ENCODE measurements around the gene GNAZ.

Gene GNAZ

GRCh38 chr22:23140385-23140784 is 70.1 kb downstream of the GNAZ start:
- no peak for DNase-seq

GRCh38 chr22:23142546-23143105 is 72.3 kb downstream of the GNAZ start:
- DNase-seq: no peak

GRCh38 chr22:23143119-23143518 is 72.8 kb downstream of the GNAZ start:
- no peak for DNase-seq

DNA sequence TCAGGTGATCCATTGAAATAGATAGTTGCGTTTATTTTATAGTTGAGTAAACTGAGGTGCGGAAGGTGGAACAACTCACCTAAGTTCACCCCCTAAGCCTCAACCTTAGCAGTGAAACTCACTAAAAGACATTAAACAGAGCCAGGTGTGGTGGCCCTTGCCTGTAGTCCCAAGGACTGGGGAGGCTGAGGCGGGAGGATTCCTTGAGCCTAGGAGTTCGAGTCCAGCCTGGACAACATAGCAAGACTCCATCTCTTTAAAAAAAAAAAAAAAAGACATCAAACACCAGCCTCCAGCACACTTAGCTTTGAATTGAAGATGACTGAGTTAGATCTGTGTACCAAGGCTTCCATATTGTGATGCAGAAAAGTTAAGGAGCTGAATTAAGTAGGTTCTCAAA is 74.1 kb downstream of the GNAZ start:
- no peak for DNase-seq

DNA sequence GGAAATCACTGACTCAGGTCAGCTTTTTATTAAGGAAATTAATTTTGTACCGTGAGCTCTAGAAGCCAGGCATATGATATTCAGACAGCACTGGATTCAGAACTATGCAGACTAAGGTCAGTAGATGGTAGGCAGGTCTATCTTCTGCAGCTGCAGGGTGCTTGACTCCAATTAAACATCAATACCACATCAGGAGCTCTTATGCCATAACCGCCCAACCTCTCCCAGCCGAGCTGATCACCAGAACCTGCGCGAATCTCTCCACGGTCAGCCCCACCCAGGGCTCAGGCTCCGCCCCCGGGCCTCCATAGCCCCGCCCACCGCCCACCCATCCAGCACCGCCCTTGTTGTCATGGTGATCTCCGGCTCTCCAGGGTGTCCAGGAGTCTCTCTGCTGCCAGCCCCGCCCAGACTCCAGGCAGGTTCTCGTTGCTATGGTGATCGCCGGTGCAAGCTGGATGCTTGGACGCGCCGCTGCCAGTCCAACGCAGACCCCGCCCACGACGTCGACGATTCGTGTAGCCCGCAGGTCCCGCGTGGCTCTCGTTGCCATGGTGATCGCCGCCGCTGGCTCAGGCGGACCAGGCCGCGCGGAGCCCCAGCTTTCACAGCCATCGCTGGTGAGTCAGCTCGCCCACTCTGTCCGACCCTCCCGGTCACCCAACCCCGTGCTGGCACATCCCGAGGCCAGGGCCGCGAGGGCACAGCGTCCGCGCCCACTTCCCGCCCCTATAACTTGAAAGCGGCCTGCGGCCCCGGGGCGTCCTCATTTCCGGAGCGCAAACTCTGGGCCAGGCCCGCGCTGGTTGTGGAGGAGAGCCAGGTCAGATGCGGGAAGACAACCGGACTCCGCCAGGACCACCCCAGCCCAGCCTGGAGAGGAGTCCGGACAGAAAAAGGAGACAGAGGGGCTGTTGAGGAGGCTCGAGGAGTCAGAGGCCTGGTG is 74.9 kb downstream of the GNAZ start, which contains the start of gene RAB36:
Gene RAB36, plus strand, starts transcription at position 546 of the 946 bp plus-strand sequence. CDS start 1,140 bp downstream, outside the sequence.
- DNase-seq: peak; percentile 69

- no peak for DNase-seq
These were observed 75.7 kb downstream of the GNAZ start for GRCh38 chr22:23145878-23146470.

DNA sequence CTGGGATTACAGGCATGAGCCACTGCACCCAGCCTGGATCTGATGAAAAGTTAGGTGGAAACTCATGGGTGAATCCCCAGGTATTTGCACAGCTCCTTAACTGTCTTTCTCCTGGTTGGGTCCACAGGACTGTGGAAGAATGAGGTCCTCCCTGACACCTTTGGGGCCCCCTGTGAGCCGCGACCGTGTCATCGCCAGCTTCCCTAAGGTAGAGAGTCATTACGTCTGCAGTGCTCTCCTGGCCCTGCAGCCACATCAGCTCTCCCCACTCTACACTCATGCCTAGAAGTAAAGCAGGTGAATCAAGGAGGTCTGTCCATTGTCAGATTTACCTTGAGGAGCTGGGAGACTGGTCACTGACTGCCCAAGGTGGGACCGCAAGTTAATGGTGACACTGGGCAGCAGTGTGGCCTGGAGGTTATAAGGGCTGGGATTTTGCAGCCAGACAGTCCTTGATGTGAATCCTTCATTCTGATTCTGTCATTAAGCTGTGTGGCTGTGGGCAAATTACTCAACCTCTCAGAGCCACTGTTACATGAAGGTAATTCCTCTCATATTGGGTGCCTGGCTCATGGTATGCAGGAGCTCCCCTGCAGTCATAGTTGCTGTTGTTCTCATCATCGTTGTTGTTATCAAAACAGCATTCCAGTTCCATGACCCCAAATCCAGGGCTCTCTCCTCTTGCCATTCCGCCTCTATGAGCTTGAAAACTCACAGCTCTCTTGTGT is 76.3 kb downstream of the GNAZ start:
- DNase-seq: no peak

DNA sequence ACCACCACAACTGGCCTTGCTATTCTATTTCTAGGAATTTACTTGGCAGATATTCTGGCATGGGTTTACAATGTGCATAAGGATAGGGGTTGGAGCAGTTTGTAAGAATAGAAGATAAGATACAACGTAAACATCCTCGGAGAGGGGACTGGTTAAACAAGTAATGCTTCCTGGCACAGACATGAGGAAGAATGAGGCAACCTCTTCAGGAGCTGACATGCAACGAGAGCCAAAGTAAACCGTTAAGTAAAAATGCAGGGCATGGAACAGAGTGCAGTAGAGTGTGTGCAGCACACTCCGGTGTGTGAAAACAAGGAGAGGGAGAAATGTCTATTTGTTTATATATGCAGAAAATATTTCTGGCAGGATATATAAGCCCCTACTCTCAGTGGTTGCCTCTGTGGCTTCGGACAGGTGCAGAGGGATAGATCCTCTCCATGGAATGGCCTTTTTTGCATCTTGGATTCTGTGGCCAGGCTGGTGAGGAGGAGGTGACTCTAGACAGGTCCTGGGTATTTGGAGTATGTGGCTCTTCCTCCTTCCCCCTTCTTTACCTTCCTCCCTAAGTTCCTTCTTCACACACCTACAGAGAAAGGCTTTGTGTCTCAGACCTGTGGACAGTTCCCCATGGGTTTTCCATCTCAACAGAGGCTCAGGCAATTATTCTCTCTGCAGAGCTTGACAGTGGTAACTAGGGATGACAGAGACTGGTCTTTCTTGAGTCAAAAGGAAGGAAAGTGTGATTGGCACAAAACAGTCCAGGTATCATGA is 77.5 kb downstream of the GNAZ start:
- DNase-seq: no peak

GRCh38 chr22:23149743-23150238 is 79.5 kb downstream of the GNAZ start:
- no peak for DNase-seq

- no peak for DNase-seq
These were observed 80.4 kb downstream of the GNAZ start for GRCh38 chr22:23150762-23151161.

- no peak for DNase-seq
These were observed 81.5 kb downstream of the GNAZ start for GRCh38 chr22:23151827-23152226.

GRCh38 chr22:23152238-23153114 is 82.2 kb downstream of the GNAZ start:
- DNase-seq: no peak

DNA sequence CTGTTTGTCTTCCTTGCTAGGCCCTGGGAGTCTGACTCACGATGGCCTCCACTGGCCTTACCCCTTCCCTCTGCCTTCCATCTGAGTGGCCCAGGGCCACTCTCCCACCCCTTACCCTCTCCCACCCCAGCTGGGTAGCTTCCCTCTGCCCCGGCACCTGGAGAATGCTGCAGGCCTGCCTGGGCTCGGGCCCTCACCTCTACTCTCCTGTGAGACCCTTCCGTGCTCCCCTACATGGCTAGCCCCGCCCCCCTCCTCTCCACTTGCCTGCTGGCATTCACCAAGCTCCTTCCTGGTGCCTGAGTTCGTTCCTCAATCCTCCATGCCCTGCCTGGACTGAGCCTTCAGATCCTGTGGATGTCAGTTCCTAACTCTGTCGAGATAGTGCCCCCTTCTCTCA is 83.7 kb downstream of the GNAZ start:
- no peak for DNase-seq

GRCh38 chr22:23154461-23154860 is 84.1 kb downstream of the GNAZ start:
- DNase-seq: no peak

- no peak for DNase-seq
These were observed 84.8 kb downstream of the GNAZ start for GRCh38 chr22:23155143-23155542.

- DNase-seq: no peak
These were observed 85.5 kb downstream of the GNAZ start for GRCh38 chr22:23155831-23156230.

GRCh38 chr22:23156286-23156685 is 86.0 kb downstream of the GNAZ start:
- DNase-seq: no peak

GRCh38 chr22:23157560-23158515 is 87.5 kb downstream of the GNAZ start:
- DNase-seq: no peak

DNA sequence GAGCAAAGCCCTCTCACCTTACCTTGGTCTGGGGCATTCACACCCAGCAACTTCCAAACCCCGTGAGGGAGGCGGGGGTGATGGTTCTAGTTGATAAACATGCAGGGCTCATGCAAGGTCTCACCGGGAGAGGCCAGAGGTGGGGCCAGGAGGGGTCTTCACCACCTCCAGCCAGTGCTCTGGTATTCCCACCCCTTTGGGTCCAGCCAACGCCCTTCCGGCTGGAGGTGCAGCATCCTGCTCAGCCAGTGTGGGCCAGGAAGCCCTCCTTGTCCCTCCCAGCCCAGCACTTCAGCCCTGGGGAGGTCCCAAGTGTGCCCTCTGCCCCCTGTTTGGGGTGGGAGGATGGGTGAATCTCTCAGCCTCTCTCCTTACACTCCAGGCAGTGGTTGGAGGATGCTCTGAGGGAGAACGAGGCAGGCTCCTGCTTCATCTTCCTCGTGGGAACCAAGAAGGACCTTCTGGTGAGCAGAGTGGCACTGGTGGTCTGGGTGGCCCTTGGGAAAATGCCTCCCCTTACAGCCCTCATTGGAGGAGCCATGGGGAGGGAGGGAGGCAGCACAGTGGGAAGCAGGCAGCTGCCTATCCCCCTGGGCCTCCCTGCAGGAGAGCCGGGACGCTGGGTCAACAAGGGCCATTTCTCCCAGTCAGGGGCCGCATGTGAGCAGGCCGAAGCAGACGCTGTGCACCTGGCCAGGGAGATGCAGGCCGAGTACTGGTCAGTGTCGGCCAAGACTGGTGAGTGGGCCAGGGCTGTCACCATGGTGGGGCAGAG is 88.4 kb downstream of the GNAZ start:
- no peak for DNase-seq

Measured in activated T-cell treated with anti-CD3 and anti-CD28 coated beads for 4 hours (primary cell).